CD14-positive monocyte (primary cell): ENCODE data around the gene AGXT. TPM values are rescaled to one million over a fixed set of nuclear protein-coding genes. Genes with fewer than 3 reads are reported as not detected.

Experiments used
- DNase-seq, 3 donors: peaks; one replicate each; pipeline ENCODE4 v3.0.0-alpha.2; 2011 to 2022
- H2AFZ ChIP-seq: 2 replicates; pipeline ENCODE4 v1.6.0; 2012; ENCODE audit warnings: mild to moderate bottlenecking, low read depth, low read length, inconsistent platforms; ENCODE audit not compliant: insufficient read depth, poor library complexity, severe bottlenecking
- H3K27ac ChIP-seq, 2 donors: 1 replicate in 1 of 2; 2 replicates in 1 of 2; pipeline ENCODE4 v1.5.1; 2012 to 2013; ENCODE audit warnings: low read length in 2 of 2, control low read depth in 1 of 2, inconsistent platforms in 1 of 2, low read depth in 1 of 2, mild to moderate bottlenecking in 1 of 2
- H3K27me3 ChIP-seq, 2 donors: one replicate each; pipeline versions ENCODE4 v1.6.0 to v1.6.1; 2011 to 2013; ENCODE audit warnings: low read length in 2 of 2; ENCODE audit not compliant: control insufficient read depth in 2 of 2, insufficient read depth in 2 of 2
- H3K36me3 ChIP-seq, 2 donors: replicated peaks in 1 of 2; 1 replicate in 1 of 2; 2 replicates in 1 of 2; pipeline versions ENCODE4 v1.5.1 to v1.6.1; 2012 to 2013; ENCODE audit warnings: low read length in 2 of 2, control low read depth in 1 of 2, inconsistent platforms in 1 of 2, mild to moderate bottlenecking in 1 of 2; ENCODE audit not compliant: insufficient read depth in 2 of 2, control insufficient read depth in 1 of 2
- H3K4me1 ChIP-seq, 2 donors: 1 replicate in 1 of 2; 2 replicates in 1 of 2; pipeline versions ENCODE4 v1.5.1 to v1.6.1; 2012 to 2013; ENCODE audit warnings: low read length in 2 of 2, control low read depth in 1 of 2, inconsistent platforms in 1 of 2, mild to moderate bottlenecking in 1 of 2, moderate library complexity in 1 of 2; ENCODE audit not compliant: insufficient read depth in 2 of 2, control insufficient read depth in 1 of 2
- H3K4me2 ChIP-seq: replicated peaks from 2 replicates; pipeline ENCODE3; 2012; ENCODE audit warnings: low read length, moderate library complexity, mild to moderate bottlenecking; ENCODE audit not compliant: poor library complexity, severe bottlenecking; ENCODE audit errors: extremely low read depth
- H3K4me3 ChIP-seq, 3 experiments: fragments of 200-600 bp in 1 of 3; sonication (generic) in 1 of 3; replicated peaks in 1 of 3; 1 replicate in 2 of 3; 2 replicates in 1 of 3; pipeline ENCODE4 v1.5.1; 2011 to 2013; ENCODE audit warnings: low read length in 3 of 3, mild to moderate bottlenecking in 3 of 3, control low read depth in 2 of 3, low read depth in 2 of 3, inconsistent platforms in 1 of 3, moderate library complexity in 1 of 3
- H3K79me2 ChIP-seq: 2 replicates; pipeline ENCODE4 v1.6.0; 2012; ENCODE audit warnings: mild to moderate bottlenecking, control low read depth, inconsistent platforms, low read length, moderate library complexity; ENCODE audit not compliant: insufficient read depth
- H3K9ac ChIP-seq: 2 replicates; pipeline ENCODE4 v1.6.0; 2017; ENCODE audit warnings: low read length, mild to moderate bottlenecking; ENCODE audit not compliant: insufficient read depth, poor library complexity, severe bottlenecking
- H3K9me3 ChIP-seq, 2 donors: replicated peaks in 1 of 2; 1 replicate in 1 of 2; 2 replicates in 1 of 2; pipeline versions ENCODE4 v1.5.1 to v1.6.1; 2012 to 2013; ENCODE audit warnings: low read length in 2 of 2, control low read depth in 1 of 2; ENCODE audit not compliant: control insufficient read depth in 1 of 2, insufficient read depth in 1 of 2
- H4K20me1 ChIP-seq: 2 replicates; pipeline ENCODE4 v1.6.0; 2012; ENCODE audit warnings: mild to moderate bottlenecking, low read length, control low read depth, moderate library complexity; ENCODE audit not compliant: insufficient read depth
- H3K27ac Mint-ChIP-seq, 7 donors: one replicate each; pipeline ENCODE4 v1.8.0; 2020; ENCODE audit warnings: mild to moderate bottlenecking in 7 of 7, mixed read lengths in 7 of 7, moderate library complexity in 6 of 7, inconsistent platforms in 2 of 7
- H3K27me3 Mint-ChIP-seq, 3 donors: one replicate each; pipeline ENCODE4 v1.8.0; 2021 to 2022; ENCODE audit warnings: low read depth in 3 of 3, mild to moderate bottlenecking in 3 of 3, mixed read lengths in 3 of 3, moderate library complexity in 3 of 3, inconsistent platforms in 1 of 3
- H3K36me3 Mint-ChIP-seq, 2 donors: one replicate each; pipeline ENCODE4 v1.8.0; 2020; ENCODE audit warnings: mixed read lengths in 2 of 2, inconsistent platforms in 1 of 2, mild to moderate bottlenecking in 1 of 2
- H3K4me1 Mint-ChIP-seq: one replicate; pipeline ENCODE4 v1.8.0; 2020; ENCODE audit warnings: mild to moderate bottlenecking, mixed read lengths
- H3K4me3 Mint-ChIP-seq, 2 donors: one replicate each; pipeline ENCODE4 v1.8.0; 2020; ENCODE audit warnings: mild to moderate bottlenecking in 2 of 2, mixed read lengths in 2 of 2, moderate library complexity in 1 of 2
- H3K9me3 Mint-ChIP-seq, 7 donors: one replicate each; pipeline ENCODE4 v1.8.0; 2020 to 2022; ENCODE audit warnings: mixed read lengths in 7 of 7, mild to moderate bottlenecking in 6 of 7, moderate library complexity in 6 of 7, inconsistent platforms in 2 of 7
- WGBS: methylation state at CpG from one replicate; pipeline ENCODE4 v1.1.5; 2013; ENCODE audit warnings: missing lambda C conversion rate; ENCODE audit not compliant: insufficient coverage; 5-methylcytosine and 5-hydroxymethylcytosine counted together
- intact Hi-C, 2 donors: fragments of 100-400 bp; cut with micrococcal nuclease; formaldehyde crosslinking; loops; one replicate each; pipeline versions ENCODE4 v1.15.0 to v1.15.1; 2023
- polyA plus RNA-seq, 3 donors: library from polyadenylated mRNA; depleted of rRNA in 1 of 3; unstranded in 2 of 3; stranded (reverse) in 1 of 3; fragments of 300-500 nt in 2 of 3; fragments of >200 nt in 1 of 3; fragmentation: Illumina TruSeq in 2 of 3; gene quantifications; 1 replicate in 2 of 3; 2 replicates in 1 of 3; pipeline ENCODE4 v1.2.3, GENCODE V29; 2012 to 2021
- TF ChIP-seq, protein P1 (sequence below): fragments of 200-600 bp; IDR thresholded peaks from one replicate; pipeline ENCODE4 v1.8.0; 2022; ENCODE audit warnings: antibody characterized with exemption, mild to moderate bottlenecking

The AGXT gene
- polyA plus RNA-seq, 3 donors = not detected

DNA sequence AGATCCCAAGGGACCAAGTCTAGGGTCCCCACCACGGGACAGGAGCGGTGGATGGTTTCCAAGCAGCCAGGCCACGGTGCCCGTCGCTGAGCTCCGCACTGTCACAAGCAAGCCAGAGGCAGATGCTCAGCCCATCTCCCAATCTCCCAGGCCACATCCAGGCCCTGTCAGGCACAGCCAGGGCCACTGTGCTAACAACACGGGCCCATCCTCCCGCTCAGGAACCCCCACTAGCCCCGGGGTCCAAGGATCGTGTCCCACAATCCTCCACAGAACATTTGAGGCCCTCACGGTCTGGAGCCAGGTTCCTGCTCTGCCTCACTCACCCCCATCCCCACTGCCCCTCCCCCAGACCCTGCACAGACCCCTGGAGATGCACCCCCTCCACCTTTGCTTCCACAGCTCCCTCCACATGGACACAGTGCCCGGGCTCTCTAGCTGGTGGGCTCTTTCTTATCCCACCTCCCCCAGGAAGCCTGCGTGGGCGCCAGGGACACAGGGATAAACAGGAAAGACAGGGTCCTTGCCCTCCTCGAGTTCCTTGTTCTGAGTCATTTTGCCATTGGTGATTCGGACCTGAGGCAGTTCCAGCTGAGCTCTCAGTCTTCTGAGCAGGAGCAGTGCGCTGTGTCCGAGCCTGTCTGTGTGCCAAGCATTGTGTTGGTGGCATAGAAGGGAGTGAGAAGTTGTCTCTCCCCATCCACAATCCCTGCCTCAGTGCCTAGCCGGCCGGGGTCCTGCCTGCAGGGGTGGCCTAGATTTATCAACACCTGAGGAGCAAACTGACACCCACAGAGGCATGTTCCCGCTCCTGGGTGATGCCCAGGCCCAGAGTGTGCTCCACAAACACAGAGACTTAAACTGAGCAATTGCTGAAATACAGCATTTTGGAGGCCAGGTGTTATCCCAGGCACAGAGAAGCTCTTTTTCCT is 44.5 kb downstream of the AGXT start:
- 87% methylated on average over 18 of the region's 21 CpGs for WGBS
- Mint-ChIP-seq H3K4me1 (no peaks in the 10 kb centered on the region), H3K9me3 (no peaks in the 10 kb centered on the region), H3K27me3 (peaks cover 17 to 36% (median 18%) of the 10 kb centered on the region in 3 donors), H3K36me3 (no peaks in the 10 kb centered on the region), H3K27ac (no peak overlapping the region), H3K4me3 (no peak overlapping the region)
- no peaks in the 10 kb centered on the region for H3K4me1 ChIP-seq
- TF ChIP-seq, protein P1, sequence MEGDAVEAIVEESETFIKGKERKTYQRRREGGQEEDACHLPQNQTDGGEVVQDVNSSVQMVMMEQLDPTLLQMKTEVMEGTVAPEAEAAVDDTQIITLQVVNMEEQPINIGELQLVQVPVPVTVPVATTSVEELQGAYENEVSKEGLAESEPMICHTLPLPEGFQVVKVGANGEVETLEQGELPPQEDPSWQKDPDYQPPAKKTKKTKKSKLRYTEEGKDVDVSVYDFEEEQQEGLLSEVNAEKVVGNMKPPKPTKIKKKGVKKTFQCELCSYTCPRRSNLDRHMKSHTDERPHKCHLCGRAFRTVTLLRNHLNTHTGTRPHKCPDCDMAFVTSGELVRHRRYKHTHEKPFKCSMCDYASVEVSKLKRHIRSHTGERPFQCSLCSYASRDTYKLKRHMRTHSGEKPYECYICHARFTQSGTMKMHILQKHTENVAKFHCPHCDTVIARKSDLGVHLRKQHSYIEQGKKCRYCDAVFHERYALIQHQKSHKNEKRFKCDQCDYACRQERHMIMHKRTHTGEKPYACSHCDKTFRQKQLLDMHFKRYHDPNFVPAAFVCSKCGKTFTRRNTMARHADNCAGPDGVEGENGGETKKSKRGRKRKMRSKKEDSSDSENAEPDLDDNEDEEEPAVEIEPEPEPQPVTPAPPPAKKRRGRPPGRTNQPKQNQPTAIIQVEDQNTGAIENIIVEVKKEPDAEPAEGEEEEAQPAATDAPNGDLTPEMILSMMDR = no peak
- no peak overlapping the region for H3K9ac ChIP-seq
- no peak for DNase-seq
- H3K79me2 ChIP-seq = no peaks in the 10 kb centered on the region
- H3K9me3 ChIP-seq = no peaks in the 10 kb centered on the region
- H3K4me2 ChIP-seq = no peak overlapping the region
- H3K4me3 ChIP-seq = no peak overlapping the region
- intact Hi-C loops = no loop called here
- no peaks in the 10 kb centered on the region for H4K20me1 ChIP-seq
- no peak overlapping the region for H3K27ac ChIP-seq
- peaks cover 0 to 19% of the 10 kb centered on the region in 2 donors for H3K27me3 ChIP-seq
- no peaks in the 10 kb centered on the region for H3K36me3 ChIP-seq
- no peak overlapping the region for H2AFZ ChIP-seq

DNA sequence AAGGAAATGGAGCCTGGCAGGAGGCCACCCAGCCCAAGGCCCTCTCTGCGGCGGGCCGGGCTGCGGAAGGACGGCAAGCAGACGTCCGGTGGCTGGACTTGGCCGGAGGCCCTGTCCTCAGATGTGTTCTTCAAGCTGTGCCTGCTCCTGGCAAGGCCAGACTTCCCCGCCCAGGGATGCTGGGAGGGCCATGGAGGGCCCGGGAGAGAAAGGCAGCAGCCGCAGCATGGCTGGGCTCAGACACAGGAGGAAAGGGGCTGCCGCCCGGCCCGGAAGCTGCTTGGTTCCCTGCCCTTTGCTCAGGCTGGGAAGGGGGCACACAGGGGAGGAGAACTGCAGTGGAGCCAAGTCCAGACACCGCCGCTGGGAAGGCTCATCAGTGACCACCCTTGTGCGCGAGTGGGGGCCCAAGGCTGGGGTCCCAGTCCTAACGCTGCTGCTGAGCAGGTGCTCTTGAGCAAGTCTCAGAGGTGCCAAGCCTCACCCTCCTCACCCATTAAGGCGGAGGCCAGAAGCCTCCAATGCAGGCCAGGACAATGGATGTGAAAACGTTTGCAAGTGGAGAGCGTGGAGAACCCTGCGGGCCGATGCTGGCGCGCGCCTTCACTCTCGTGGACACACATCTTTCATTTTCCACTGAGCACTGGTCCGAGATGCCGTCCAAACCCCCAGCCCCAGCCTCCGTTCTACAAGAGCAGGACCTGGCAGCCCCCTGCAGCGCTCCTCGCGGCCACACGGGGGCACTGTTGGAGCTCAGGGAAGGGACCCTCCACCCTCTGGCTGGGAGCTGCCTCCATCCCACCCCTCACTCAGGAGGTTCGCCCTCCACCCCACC is 45.4 kb downstream of the AGXT start:
- Mint-ChIP-seq H3K4me3 (no peak overlapping the region), H3K36me3 (no peaks in the 10 kb centered on the region), H3K9me3 (no peaks in the 10 kb centered on the region), H3K4me1 (no peaks in the 10 kb centered on the region), H3K27ac (no peak overlapping the region), H3K27me3 (peaks cover 17 to 36% (median 18%) of the 10 kb centered on the region in 3 donors)
- H4K20me1 ChIP-seq = no peaks in the 10 kb centered on the region
- no peak overlapping the region for H3K27ac ChIP-seq
- DNase-seq = peak; percentile 7 to 36 (median 32)
- H3K4me3 ChIP-seq = no peak overlapping the region
- no peaks in the 10 kb centered on the region for H3K79me2 ChIP-seq
- H2AFZ ChIP-seq = no peak overlapping the region
- intact Hi-C loops = no loop called here
- no peaks in the 10 kb centered on the region for H3K9me3 ChIP-seq
- H3K9ac ChIP-seq = no peak overlapping the region
- TF ChIP-seq, protein P1 = peak; percentile 93
- H3K4me2 ChIP-seq = no peak overlapping the region
- peaks cover 0 to 19% of the 10 kb centered on the region in 2 donors for H3K27me3 ChIP-seq
- H3K4me1 ChIP-seq = no peaks in the 10 kb centered on the region
- 53% methylated on average over 28 of the region's 36 CpGs for WGBS
- H3K36me3 ChIP-seq = no peaks in the 10 kb centered on the region
